Omental fat pad (tissue), 4 donors: Measurements from ENCODE around the gene LYPD6. TPM values are rescaled to one million over a fixed set of nuclear protein-coding genes. Genes with fewer than 3 reads are reported as not detected.
A peak's percentile ranks its signal among the peaks of the same experiment; 100 is the strongest.

Experiments used
- ATAC-seq: fragments of 150-250 bp; one replicate; pipeline ENCODE4 v1.9.1; 2016; ENCODE audit warnings: mild to moderate bottlenecking, moderate library complexity; ENCODE audit not compliant: low FRiP score
- DNase-seq: peaks from one replicate; pipeline ENCODE4 v3.0.0-alpha.2; 2019; ENCODE audit warnings: low spot score
- total RNA-seq, 4 donors: library from RNA; depleted of rRNA; stranded (reverse); fragments of >200 nt; gene quantifications; one replicate each; pipeline ENCODE4 v1.1.0, GENCODE V29; 2016
- TF ChIP-seq, protein P1 (sequence below), 3 donors: fragments of 450-650 bp; IDR thresholded peaks; one replicate each; pipeline ENCODE4 v1.5.1; 2016 to 2017; ENCODE audit warnings: antibody characterized with exemption in 3 of 3, mild to moderate bottlenecking in 3 of 3, moderate library complexity in 2 of 3

The LYPD6 gene
- total RNA-seq, 4 donors from 2014 or later = 1.2 to 13.9 (median 2.0) TPM

DNA sequence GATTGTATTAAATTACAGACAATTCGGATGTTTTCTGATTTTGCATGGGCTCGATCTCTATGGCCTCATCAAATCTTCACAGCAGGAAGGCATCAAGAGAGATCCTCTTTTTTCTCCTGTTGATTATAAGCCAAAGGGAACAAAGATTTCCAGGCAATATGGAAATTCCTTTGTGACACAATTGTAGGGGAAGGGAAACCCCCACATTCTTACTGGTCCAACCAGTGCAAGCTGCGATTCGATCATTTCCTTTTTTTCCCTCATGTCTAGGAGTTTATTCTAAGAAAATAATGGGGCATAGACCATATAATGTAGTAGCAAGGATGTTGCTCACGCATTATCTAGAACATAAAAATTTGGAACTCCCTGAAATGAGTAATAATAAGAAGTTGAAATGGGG lies 87.7 kb downstream of the LYPD6 start:
- ATAC-seq = no peak
- DNase-seq = no peak
- TF ChIP-seq, protein P1, sequence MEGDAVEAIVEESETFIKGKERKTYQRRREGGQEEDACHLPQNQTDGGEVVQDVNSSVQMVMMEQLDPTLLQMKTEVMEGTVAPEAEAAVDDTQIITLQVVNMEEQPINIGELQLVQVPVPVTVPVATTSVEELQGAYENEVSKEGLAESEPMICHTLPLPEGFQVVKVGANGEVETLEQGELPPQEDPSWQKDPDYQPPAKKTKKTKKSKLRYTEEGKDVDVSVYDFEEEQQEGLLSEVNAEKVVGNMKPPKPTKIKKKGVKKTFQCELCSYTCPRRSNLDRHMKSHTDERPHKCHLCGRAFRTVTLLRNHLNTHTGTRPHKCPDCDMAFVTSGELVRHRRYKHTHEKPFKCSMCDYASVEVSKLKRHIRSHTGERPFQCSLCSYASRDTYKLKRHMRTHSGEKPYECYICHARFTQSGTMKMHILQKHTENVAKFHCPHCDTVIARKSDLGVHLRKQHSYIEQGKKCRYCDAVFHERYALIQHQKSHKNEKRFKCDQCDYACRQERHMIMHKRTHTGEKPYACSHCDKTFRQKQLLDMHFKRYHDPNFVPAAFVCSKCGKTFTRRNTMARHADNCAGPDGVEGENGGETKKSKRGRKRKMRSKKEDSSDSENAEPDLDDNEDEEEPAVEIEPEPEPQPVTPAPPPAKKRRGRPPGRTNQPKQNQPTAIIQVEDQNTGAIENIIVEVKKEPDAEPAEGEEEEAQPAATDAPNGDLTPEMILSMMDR (IDR thresholded peaks at IDR 0.05) = no peak

DNA sequence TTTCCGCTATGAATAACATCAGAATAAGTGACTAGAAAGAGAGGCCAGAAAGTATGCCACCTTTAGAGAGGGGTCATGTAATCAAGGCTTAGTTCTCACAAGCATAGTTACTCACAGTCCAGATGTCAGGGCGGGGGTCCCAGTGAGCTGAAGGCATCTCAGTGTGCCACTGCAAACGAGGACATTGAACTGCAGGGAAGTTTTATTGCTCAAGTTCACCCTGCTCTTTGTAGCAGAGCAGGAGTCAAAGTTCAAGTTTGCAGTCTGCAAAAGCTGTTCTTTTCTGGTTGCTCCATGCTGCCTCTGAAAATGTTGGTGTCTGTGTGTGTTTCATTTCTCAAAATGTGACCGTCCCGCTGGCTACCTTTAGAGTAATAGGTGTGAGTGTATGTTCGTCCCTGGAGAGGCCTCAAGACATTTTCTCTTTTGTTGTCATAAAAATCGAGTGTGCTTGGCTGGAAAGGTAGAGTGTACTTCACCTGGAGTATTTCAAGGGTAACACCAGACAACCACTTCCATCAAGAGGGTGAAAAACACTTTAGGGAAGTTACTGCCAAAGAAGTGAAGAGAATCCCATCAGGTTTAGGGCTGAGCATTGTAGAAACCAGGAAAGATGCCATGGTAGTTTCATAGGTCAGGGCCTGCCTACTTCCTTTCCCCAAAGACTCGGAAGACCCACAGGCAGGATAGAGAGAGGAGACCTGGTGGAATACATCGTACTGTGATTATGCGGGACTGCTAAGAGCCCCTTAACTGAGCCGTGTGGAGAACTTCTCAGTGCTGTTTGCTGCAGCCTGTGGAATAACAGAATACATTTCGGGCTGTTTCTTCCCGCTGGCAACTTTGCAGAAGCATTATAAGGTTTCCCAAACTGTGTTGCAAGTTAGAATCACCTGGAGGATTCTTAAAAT lies 89.9 kb downstream of the LYPD6 start:
- TF ChIP-seq, protein P1 (IDR thresholded peaks at IDR 0.05) = no peak
- ATAC-seq (no peak), DNase-seq (no peak)

DNA sequence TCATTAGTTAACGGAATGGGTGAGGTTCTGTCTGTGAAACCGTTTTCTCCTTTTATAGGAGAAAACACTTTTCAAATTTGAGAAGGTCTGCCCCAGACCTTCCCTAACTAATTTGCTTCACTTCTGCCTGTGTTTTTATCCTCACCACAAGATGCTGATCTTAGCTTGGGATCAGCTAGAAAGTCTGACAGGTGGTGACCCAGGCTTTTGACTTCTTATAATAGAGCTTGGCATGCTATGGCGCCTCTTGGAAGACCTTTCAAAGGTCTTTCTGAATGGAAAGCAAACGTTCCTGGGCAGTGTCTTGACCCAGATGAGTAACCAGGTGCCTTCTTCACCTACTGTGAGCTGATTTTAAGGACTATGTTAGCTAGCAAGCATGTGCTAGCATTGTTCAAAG lies 91.4 kb downstream of the LYPD6 start:
- no peak for DNase-seq

DNA sequence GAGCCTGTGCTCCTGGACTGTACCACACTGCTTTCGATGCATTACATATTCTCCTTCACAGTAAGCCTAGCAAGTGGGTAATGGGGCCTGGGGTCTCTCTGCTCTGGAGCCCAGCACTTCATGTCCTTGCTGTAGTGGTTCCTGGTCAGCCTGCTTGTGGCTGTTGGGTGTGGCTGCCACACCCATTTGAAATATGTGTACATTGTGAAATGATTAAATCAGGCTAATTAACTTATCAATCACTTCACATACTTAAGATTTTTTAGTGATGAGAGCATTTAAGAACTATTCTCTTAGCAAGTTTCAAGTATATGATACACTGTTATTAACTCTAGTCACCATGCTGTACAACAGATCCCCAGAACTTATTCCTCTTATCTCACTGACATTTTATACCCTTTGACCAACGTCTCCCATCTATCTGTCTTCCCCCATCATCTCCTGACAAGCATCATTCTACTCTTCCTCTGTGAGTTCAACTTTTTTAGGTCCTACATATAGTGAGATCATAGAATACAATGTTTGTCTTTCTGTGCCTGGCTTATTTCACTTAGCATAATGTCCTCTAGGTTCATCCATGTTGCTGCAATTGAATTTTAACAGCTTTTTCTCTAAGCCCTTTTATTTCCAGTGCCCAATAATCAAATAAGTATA lies 92.1 kb downstream of the LYPD6 start:
- TF ChIP-seq, protein P1 (IDR thresholded peaks at IDR 0.05) = no peak
- peak; percentile 48 for ATAC-seq

More for the DNA sequence above, 91.4 kb downstream of the LYPD6 start:
- ATAC-seq = no peak
- TF ChIP-seq, protein P1 (IDR thresholded peaks at IDR 0.05) = no peak

DNA sequence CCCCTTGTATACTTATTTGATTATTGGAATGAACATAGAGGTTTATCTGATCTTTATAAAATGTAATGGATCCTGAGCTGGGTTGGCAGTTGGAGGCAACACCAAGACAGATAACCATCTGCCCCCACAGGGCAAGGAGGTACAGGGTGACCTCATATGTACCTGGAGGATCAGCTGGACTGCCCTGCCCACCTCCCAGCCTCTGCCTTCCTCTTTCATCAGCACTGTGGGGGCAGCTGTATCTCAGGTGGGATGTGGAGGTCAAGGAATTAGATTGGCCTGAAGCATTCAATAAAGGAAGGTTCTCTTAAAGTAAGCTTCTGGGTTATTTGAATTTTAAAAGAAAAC lies 92.6 kb downstream of the LYPD6 start:
- DNase-seq = no peak
- TF ChIP-seq, protein P1 (IDR thresholded peaks at IDR 0.05) = no peak
- ATAC-seq = no peak

More for the DNA sequence above, 92.1 kb downstream of the LYPD6 start:
- no peak for DNase-seq

DNA sequence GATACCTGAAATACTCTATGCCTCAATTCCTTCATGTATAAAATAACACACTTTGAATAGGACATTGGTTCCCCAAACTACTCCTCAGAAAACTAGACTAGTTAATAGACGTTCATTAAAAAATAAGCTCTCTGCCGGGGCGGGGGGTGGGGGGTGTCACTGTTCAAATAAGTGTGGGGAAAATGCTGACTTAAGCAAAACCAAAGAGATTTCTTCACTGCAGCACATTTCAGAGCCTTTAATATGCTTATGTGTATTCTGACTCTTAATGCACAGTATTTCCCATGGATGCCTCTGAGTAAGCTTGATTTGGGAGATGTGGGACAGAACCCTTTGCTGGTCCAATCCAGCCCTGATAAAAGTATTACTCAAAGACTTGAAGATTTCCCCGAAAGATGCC lies 93.2 kb downstream of the LYPD6 start:
- ATAC-seq = no peak
- no peak for DNase-seq
- TF ChIP-seq, protein P1 (IDR thresholded peaks at IDR 0.05) = no peak
